Smooth muscle cell (in vitro differentiated cells): Measurements from ENCODE around the gene NYAP2. TPM values are rescaled to one million over a fixed set of nuclear protein-coding genes. Genes with fewer than 3 reads are reported as not detected.

Experiments used
- DNase-seq: peaks from one replicate; lab custom pipeline; 2025; ENCODE audit not compliant: unreplicated experiment; lab: John Stamatoyannopoulos, UW
- H2AFZ ChIP-seq: fragments of 200-600 bp; sonication (generic); 2 replicates; pipeline ENCODE4 v1.6.0; 2016; ENCODE audit warnings: antibody characterized with exemption, low read depth, mild to moderate bottlenecking
- H3F3A ChIP-seq: fragments of 200-600 bp; sonication (generic); 2 replicates; pipeline ENCODE4 v1.6.0; 2017; ENCODE audit warnings: antibody characterized with exemption, low read depth
- H3K27ac ChIP-seq: fragments of 200-600 bp; sonication (generic); 2 replicates; pipeline ENCODE4 v1.5.1; 2016; ENCODE audit warnings: low read depth, mild to moderate bottlenecking
- H3K27me3 ChIP-seq: fragments of 200-600 bp; sonication (generic); 2 replicates; pipeline ENCODE4 v1.6.1; 2016; ENCODE audit warnings: low read depth, mild to moderate bottlenecking
- H3K36me3 ChIP-seq: fragments of 200-600 bp; sonication (generic); 2 replicates; pipeline ENCODE4 v1.5.1; 2016; ENCODE audit warnings: low read depth
- H3K4me1 ChIP-seq: fragments of 200-600 bp; sonication (generic); 2 replicates; pipeline ENCODE4 v1.5.1; 2016; ENCODE audit warnings: low read depth
- H3K4me2 ChIP-seq: fragments of 200-600 bp; sonication (generic); 2 replicates; pipeline ENCODE4 v1.6.0; 2016; ENCODE audit warnings: mild to moderate bottlenecking
- H3K4me3 ChIP-seq: fragments of 200-600 bp; sonication (generic); 2 replicates; pipeline ENCODE4 v1.5.1; 2016; ENCODE audit warnings: mild to moderate bottlenecking
- H3K79me2 ChIP-seq: fragments of 200-600 bp; sonication (generic); 2 replicates; pipeline ENCODE4 v1.6.0; 2016; ENCODE audit warnings: low read depth, mild to moderate bottlenecking
- H3K9ac ChIP-seq: fragments of 200-600 bp; sonication (generic); 2 replicates; pipeline ENCODE4 v1.6.0; 2016; ENCODE audit warnings: low read depth
- H3K9me3 ChIP-seq: fragments of 200-600 bp; sonication (generic); replicated peaks from 2 replicates; pipeline ENCODE4 v1.5.1; 2016; ENCODE audit warnings: low read depth
- H4K20me1 ChIP-seq: fragments of 200-600 bp; sonication (generic); 2 replicates; pipeline ENCODE4 v1.6.0; 2016; ENCODE audit warnings: low read depth
- CTCF ChIP-seq: fragments of 200-600 bp; sonication (generic); IDR thresholded peaks from 2 replicates; pipeline ENCODE4 v1.5.1; 2017; ENCODE audit warnings: borderline replicate concordance, mild to moderate bottlenecking, antibody characterized with exemption; ENCODE audit not compliant: insufficient read depth, poor library complexity, severe bottlenecking
- WGBS: methylation state at CpG from one replicate; pipeline ENCODE4 v1.1.7; 2016; ENCODE audit warnings: low lambda C conversion rate; 5-methylcytosine and 5-hydroxymethylcytosine counted together
- polyA plus RNA-seq: library from polyadenylated mRNA; unstranded; fragments of >200 nt; fragmentation: Nextera tagmentation; extraction: Ambion mirVana; gene quantifications from 2 replicates; pipeline ENCODE4 v1.2.1, GENCODE V29; 2016
- total RNA-seq: library from RNA; depleted of rRNA; stranded (reverse); fragments of >200 nt; gene quantifications from 2 replicates; pipeline ENCODE4 v1.2.3, GENCODE V29; 2014

Gene NYAP2
- total and polyA plus RNA-seq, 2 experiments from 2014 or later, result not detected

- H3K4me1 ChIP-seq, result no peaks in the 10 kb centered on the region
- no peaks in the 10 kb centered on the region for H3K36me3 ChIP-seq
- no peaks in the 10 kb centered on the region for H3F3A ChIP-seq
- DNase-seq, result no peak
- WGBS, result 73% methylated on average over 3 of the region's 3 CpGs
- no peak overlapping the region for H3K9ac ChIP-seq
- H2AFZ ChIP-seq, result no peak overlapping the region
- H3K79me2 ChIP-seq, result no peaks in the 10 kb centered on the region
- no peaks in the 10 kb centered on the region for H3K27me3 ChIP-seq
- no peaks in the 10 kb centered on the region for H4K20me1 ChIP-seq
- TF ChIP-seq CTCF, result no peak
- no peak overlapping the region for H3K4me2 ChIP-seq
- no peak overlapping the region for H3K27ac ChIP-seq
- H3K4me3 ChIP-seq, result no peak overlapping the region
- no peaks in the 10 kb centered on the region for H3K9me3 ChIP-seq
These were observed 86.7 kb downstream of the NYAP2 start for GRCh38 chr2:225486236-225486635.

- no peaks in the 10 kb centered on the region for H3K27me3 ChIP-seq
- WGBS, result 29% methylated on average over 2 of the region's 2 CpGs
- H3K4me3 ChIP-seq, result no peak overlapping the region
These were observed 88.4 kb downstream of the NYAP2 start for GRCh38 chr2:225487878-225488416.

GRCh38 chr2:225488743-225489142 is 89.2 kb downstream of the NYAP2 start:
- H3K9me3 ChIP-seq, result no peaks in the 10 kb centered on the region
- H3K4me2 ChIP-seq, result no peak overlapping the region
- H3K27ac ChIP-seq, result no peak overlapping the region
- no peak overlapping the region for H3K9ac ChIP-seq
- H3K79me2 ChIP-seq, result no peaks in the 10 kb centered on the region
- H3K27me3 ChIP-seq, result no peaks in the 10 kb centered on the region
- no peak for TF ChIP-seq CTCF
- H3F3A ChIP-seq, result no peaks in the 10 kb centered on the region
- no peak overlapping the region for H3K4me3 ChIP-seq
- 90% methylated on average over 2 of the region's 2 CpGs for WGBS
- H3K4me1 ChIP-seq, result no peaks in the 10 kb centered on the region
- no peak for DNase-seq
- H3K36me3 ChIP-seq, result no peaks in the 10 kb centered on the region
- H4K20me1 ChIP-seq, result no peaks in the 10 kb centered on the region
- no peak overlapping the region for H2AFZ ChIP-seq

More at GRCh38 chr2:225487878-225488416, 88.4 kb downstream of the NYAP2 start:
- Histone ChIP-seq H2AFZ (no peak overlapping the region), H3K9me3 (no peaks in the 10 kb centered on the region), H3K36me3 (no peaks in the 10 kb centered on the region), H3K4me2 (no peak overlapping the region), H4K20me1 (no peaks in the 10 kb centered on the region), H3K27ac (peak overlapping the region; percentile 23), H3K9ac (no peak overlapping the region), H3F3A (no peaks in the 10 kb centered on the region), H3K4me1 (no peaks in the 10 kb centered on the region), H3K79me2 (no peaks in the 10 kb centered on the region)
- no peak for DNase-seq
- TF ChIP-seq CTCF, result no peak

- H3K4me1 ChIP-seq, result no peaks in the 10 kb centered on the region
- DNase-seq, result no peak
- no peaks in the 10 kb centered on the region for H4K20me1 ChIP-seq
- WGBS, result 92% methylated on average over 5 of the region's 5 CpGs
- no peaks in the 10 kb centered on the region for H3F3A ChIP-seq
- H2AFZ ChIP-seq, result no peak overlapping the region
- no peak overlapping the region for H3K9ac ChIP-seq
- no peak overlapping the region for H3K4me3 ChIP-seq
- no peak overlapping the region for H3K4me2 ChIP-seq
- no peaks in the 10 kb centered on the region for H3K9me3 ChIP-seq
- TF ChIP-seq CTCF, result no peak
- no peaks in the 10 kb centered on the region for H3K79me2 ChIP-seq
- no peaks in the 10 kb centered on the region for H3K36me3 ChIP-seq
- no peak overlapping the region for H3K27ac ChIP-seq
- H3K27me3 ChIP-seq, result no peaks in the 10 kb centered on the region
These were observed 94.0 kb downstream of the NYAP2 start for GRCh38 chr2:225493420-225494099.
